Transverse colon (tissue), 4 donors: ENCODE results near the gene CD47. TPM values are rescaled to one million over a fixed set of nuclear protein-coding genes. Genes with fewer than 3 reads are reported as not detected.

ENCODE experiments used
- DNase-seq: peaks from one replicate; pipeline ENCODE4 v3.0.0-alpha.2; 2019
- H3K27ac ChIP-seq, 4 donors: fragments of 200-600 bp; sonication (generic); 2 replicates each; pipeline ENCODE4 v1.5.1; 2016 to 2018; ENCODE audit warnings: inconsistent platforms in 4 of 4
- H3K27me3 ChIP-seq: fragments of 200-600 bp; sonication (generic); 2 replicates; pipeline ENCODE4 v1.5.1; 2017; ENCODE audit warnings: inconsistent platforms
- H3K36me3 ChIP-seq, 4 donors: fragments of 200-600 bp; sonication (generic); 2 replicates each; pipeline ENCODE4 v1.5.1; 2017 to 2019; ENCODE audit warnings: inconsistent platforms in 4 of 4
- H3K4me1 ChIP-seq, 4 donors: fragments of 200-600 bp; sonication (generic); 2 replicates each; pipeline ENCODE4 v1.5.1; 2017 to 2020; ENCODE audit warnings: inconsistent platforms in 4 of 4
- H3K4me3 ChIP-seq, 4 donors: fragments of 200-600 bp; sonication (generic); 1 replicate in 1 of 4; 2 replicates in 3 of 4; pipeline versions ENCODE4 v1.5.1 to v1.6.1; 2017 to 2019; ENCODE audit warnings: inconsistent platforms in 4 of 4
- H3K9me3 ChIP-seq, 2 donors: fragments of 200-600 bp; sonication (generic); 2 replicates each; pipeline ENCODE4 v1.5.1; 2017 to 2019; ENCODE audit warnings: inconsistent platforms in 2 of 2
- CTCF ChIP-seq, 5 experiments: fragments of 200-600 bp in 3 of 5; fragments of 450-650 bp in 2 of 5; sonication (generic) in 3 of 5; IDR thresholded peaks; 1 replicate in 2 of 5; 2 replicates in 3 of 5; pipeline ENCODE4 v1.5.1; 2016 to 2017; ENCODE audit warnings: antibody characterized with exemption in 5 of 5, inconsistent platforms in 3 of 5, mild to moderate bottlenecking in 2 of 5, moderate library complexity in 1 of 5
- EP300 ChIP-seq: sonication (generic); formaldehyde crosslinking; IDR thresholded peaks from one replicate; pipeline ENCODE4 v1.6.1; 2017; ENCODE audit warnings: antibody characterized with exemption, low read depth
- POLR2A ChIP-seq: fragments of 450-650 bp; IDR thresholded peaks from one replicate; pipeline ENCODE4 v1.6.1; 2016; ENCODE audit warnings: antibody characterized with exemption, mild to moderate bottlenecking, moderate library complexity
- POLR2AphosphoS5 ChIP-seq, 3 donors: sonication (generic); formaldehyde crosslinking; IDR thresholded peaks; one replicate each; pipeline ENCODE4 v1.6.1; 2016; ENCODE audit warnings: antibody characterized with exemption in 3 of 3
- WGBS, 2 donors: methylation state at CpG; one replicate each; pipeline ENCODE4 v1.1.5; 2018; ENCODE audit warnings: low coverage in 1 of 2; 5-methylcytosine and 5-hydroxymethylcytosine counted together
- in situ Hi-C, 4 donors: fragments of 200-750 bp; cut with MboI; loops; one replicate each; pipeline versions ENCODE4 v1.15.0 to v1.15.1; 2017; ENCODE audit warnings: low sequenced_read_pairs in 3 of 4, low pct_ligation_motif_present in 1 of 4, low pct_unique_long_range_greater_than_20kb in 1 of 4
- intact Hi-C: fragments of 100-400 bp; cut with DNase I; formaldehyde crosslinking; loops from one replicate; pipeline ENCODE4 v1.15.1; 2023; ENCODE audit warnings: low total_unique reads
- total RNA-seq, 4 donors: library from RNA; depleted of rRNA; stranded (reverse); fragments of >200 nt; gene quantifications; one replicate each; pipeline ENCODE4 v1.1.0, GENCODE V29; 2016

The CD47 gene
- total RNA-seq, 4 donors from 2014 or later = 71.7 to 108 (median 93.4) TPM

GRCh38 chr3:108041253-108041652 lies 49.6 kb downstream of the CD47 start:
- intact Hi-C loops = no loop called here
- Histone ChIP-seq H3K36me3 (no peaks in the 10 kb centered on the region), H3K27ac (no peak overlapping the region), H3K9me3 (no peaks in the 10 kb centered on the region), H3K27me3 (no peaks in the 10 kb centered on the region), H3K4me1 (no peaks in the 10 kb centered on the region), H3K4me3 (no peak overlapping the region)
- no peak for TF ChIP-seq EP300
- TF ChIP-seq POLR2AphosphoS5 (IDR thresholded peaks at IDR 0.05) = no peak
- no peak for TF ChIP-seq POLR2A
- no peak for TF ChIP-seq CTCF (IDR thresholded peaks at IDR 0.05)
- in situ Hi-C loops = no loop called here
- WGBS, 2 donors = 76 to 100% methylated on average over 1 of the region's 1 CpG
- DNase-seq = no peak

- H3K27ac ChIP-seq = no peak overlapping the region
- no peaks in the 10 kb centered on the region for H3K9me3 ChIP-seq
- DNase-seq = no peak
- intact Hi-C loops = no loop called here
- no peak overlapping the region for H3K4me3 ChIP-seq
- no peaks in the 10 kb centered on the region for H3K36me3 ChIP-seq
- H3K27me3 ChIP-seq = no peaks in the 10 kb centered on the region
- H3K4me1 ChIP-seq = no peaks in the 10 kb centered on the region
- TF ChIP-seq CTCF (IDR thresholded peaks at IDR 0.05) = no peak
- TF ChIP-seq EP300 = no peak
- no peak for TF ChIP-seq POLR2AphosphoS5 (IDR thresholded peaks at IDR 0.05)
- no peak for TF ChIP-seq POLR2A
- 86 to 90% methylated on average over 3 of the region's 3 CpGs for WGBS, 2 donors
- in situ Hi-C loops = no loop called here
Observed at GRCh38 chr3:108037770-108038169, 53.1 kb downstream of the CD47 start.

- no peaks in the 10 kb centered on the region for H3K4me1 ChIP-seq
- WGBS, 2 donors = 78% methylated on average over 9 to 12 of the region's 12 CpGs
- no peaks in the 10 kb centered on the region for H3K36me3 ChIP-seq
- no peaks in the 10 kb centered on the region for H3K9me3 ChIP-seq
- no peak for DNase-seq
- no peak for TF ChIP-seq POLR2A
- no peak for TF ChIP-seq EP300
- TF ChIP-seq POLR2AphosphoS5 (IDR thresholded peaks at IDR 0.05) = no peak
- no peak for TF ChIP-seq CTCF (IDR thresholded peaks at IDR 0.05)
- H3K27me3 ChIP-seq = no peaks in the 10 kb centered on the region
- intact Hi-C loops (no loop called here), in situ Hi-C loops (no loop called here)
- no peak overlapping the region for H3K27ac ChIP-seq
- no peak overlapping the region for H3K4me3 ChIP-seq
Observed at GRCh38 chr3:108036984-108037741, 53.7 kb downstream of the CD47 start.

GRCh38 chr3:108036401-108036800 lies 54.4 kb downstream of the CD47 start:
- no peaks in the 10 kb centered on the region for H3K4me1 ChIP-seq
- in situ Hi-C loops (no loop called here), intact Hi-C loops (no loop called here)
- no peak overlapping the region for H3K27ac ChIP-seq
- WGBS, 2 donors = 88 to 91% methylated on average over 1 of the region's 1 CpG
- no peak for TF ChIP-seq POLR2AphosphoS5 (IDR thresholded peaks at IDR 0.05)
- TF ChIP-seq POLR2A = no peak
- TF ChIP-seq CTCF (IDR thresholded peaks at IDR 0.05) = no peak
- no peak for TF ChIP-seq EP300
- no peaks in the 10 kb centered on the region for H3K9me3 ChIP-seq
- H3K4me3 ChIP-seq = no peak overlapping the region
- no peak for DNase-seq
- H3K36me3 ChIP-seq = no peaks in the 10 kb centered on the region
- no peaks in the 10 kb centered on the region for H3K27me3 ChIP-seq
